DND-41 (cell line): Measurements from ENCODE around the gene KLC1.

Experiments
- ATAC-seq: fragments of 200-7000 bp; cut with Tn5 transposase; 3 replicates; pipeline ENCODE4 v1.9.1; 2021; ENCODE audit warnings: low read depth; ENCODE audit not compliant: insufficient read depth
- DNase-seq: peaks from one replicate; pipeline ENCODE4 v3.0.0-alpha.2; 2020
- H2AFZ ChIP-seq: 2 replicates; pipeline ENCODE4 v1.6.0; 2012; ENCODE audit warnings: low read depth, low read length
- H3K27ac ChIP-seq: 2 replicates; pipeline ENCODE4 v1.5.1; 2012; ENCODE audit warnings: low read length, inconsistent platforms
- H3K27me3 ChIP-seq: fragments of 200-600 bp; sonication (generic); 2 replicates; pipeline ENCODE4 v1.6.0; 2012; ENCODE audit warnings: low read length, mild to moderate bottlenecking, inconsistent platforms; ENCODE audit not compliant: insufficient read depth, poor library complexity
- H3K36me3 ChIP-seq: 2 replicates; pipeline ENCODE4 v1.5.1; 2012; ENCODE audit warnings: low read length, inconsistent platforms; ENCODE audit not compliant: insufficient read depth
- H3K4me1 ChIP-seq: 2 replicates; pipeline ENCODE4 v1.5.1; 2012; ENCODE audit warnings: mild to moderate bottlenecking, low read length; ENCODE audit not compliant: insufficient read depth
- H3K4me2 ChIP-seq: 2 replicates; pipeline ENCODE4 v1.6.0; 2012; ENCODE audit warnings: mild to moderate bottlenecking, moderate library complexity, low read length, inconsistent platforms; ENCODE audit not compliant: insufficient read depth
- H3K4me3 ChIP-seq, 2 experiments: fragments of 200-600 bp in 1 of 2; shearing (Covaris generic) in 1 of 2; 2 replicates each; pipeline ENCODE4 v1.5.1; 2012 to 2016; ENCODE audit warnings: inconsistent platforms in 2 of 2, low read length in 2 of 2, mild to moderate bottlenecking in 2 of 2, low read depth in 1 of 2, moderate library complexity in 1 of 2
- H3K79me2 ChIP-seq: 2 replicates; pipeline ENCODE4 v1.6.0; 2012; ENCODE audit warnings: low read length, inconsistent platforms; ENCODE audit not compliant: insufficient read depth
- H3K9ac ChIP-seq: 2 replicates; pipeline ENCODE4 v1.6.0; 2012; ENCODE audit warnings: low read depth, mild to moderate bottlenecking, inconsistent platforms, low read length, moderate library complexity
- H3K9me3 ChIP-seq: 2 replicates; pipeline ENCODE4 v1.5.1; 2012; ENCODE audit warnings: low read length, moderate library complexity, mild to moderate bottlenecking, inconsistent platforms; ENCODE audit not compliant: insufficient read depth, severe bottlenecking
- H4K20me1 ChIP-seq: 2 replicates; pipeline ENCODE4 v1.6.0; 2012; ENCODE audit warnings: low read length; ENCODE audit not compliant: insufficient read depth
- CTCF ChIP-seq: IDR thresholded peaks from 2 replicates; pipeline ENCODE4 v1.5.1; 2012; ENCODE audit warnings: borderline replicate concordance, low read length, moderate library complexity, mild to moderate bottlenecking; ENCODE audit not compliant: poor library complexity, severe bottlenecking; ENCODE audit errors: extremely low read depth
- EZH2 ChIP-seq: IDR thresholded peaks from 3 replicates; pipeline ENCODE4 v1.6.1; 2012; ENCODE audit warnings: borderline replicate concordance, low read depth, mild to moderate bottlenecking, moderate library complexity, low read length, inconsistent platforms; ENCODE audit not compliant: severe bottlenecking

The KLC1 gene

GRCh38 chr14:103625356-103626095, 3.5 kb upstream of the KLC1 start:
- Histone ChIP-seq H3K9ac (no peak overlapping the region), H3K9me3 (no peaks in the 10 kb centered on the region), H3K27ac (no peak overlapping the region), H3K4me2 (peak overlapping the region; percentile 57), H3K4me1 (peaks cover 46% of the 10 kb centered on the region), H2AFZ (0 out of 2 replicates have a peak overlapping the region, but pooled peaks have one; percentile 22), H3K27me3 (no peaks in the 10 kb centered on the region), H4K20me1 (peaks cover 11% of the 10 kb centered on the region), H3K36me3 (peaks cover 4% of the 10 kb centered on the region; the same call in 1 of the 2 replicates), H3K79me2 (peaks cover 15% of the 10 kb centered on the region), H3K4me3 (peak overlapping the region in 1 of 2 experiments; percentile 36; a peak in 2 of 4 replicates)
- DNase-seq (peak; percentile 73), ATAC-seq (peak; percentile 59)
- TF ChIP-seq CTCF (no peak), EZH2 (no peak)

- no peak for TF ChIP-seq EZH2
- no peak for TF ChIP-seq CTCF
- Histone ChIP-seq H3K27me3 (no peaks in the 10 kb centered on the region), H3K36me3 (peaks cover 9% of the 10 kb centered on the region; the same call in 1 of the 2 replicates), H3K4me2 (no peak overlapping the region), H3K9me3 (no peaks in the 10 kb centered on the region), H3K79me2 (peaks cover 23% of the 10 kb centered on the region), H4K20me1 (peaks cover 14% of the 10 kb centered on the region), H3K27ac (no peak overlapping the region), H3K9ac (no peak overlapping the region), H2AFZ (no peak overlapping the region), H3K4me3 (no peak overlapping the region), H3K4me1 (peaks cover 50% of the 10 kb centered on the region)
- ATAC-seq (peak; percentile 33; the same call in 2 of the 3 replicates), DNase-seq (peak; percentile 49)
Measured at GRCh38 chr14:103626146-103626850, 2.7 kb upstream of the KLC1 start.

GRCh38 chr14:103627073-103628025, 1.7 kb upstream of the KLC1 start:
- no peak for ATAC-seq
- Histone ChIP-seq H3K79me2 (peaks cover 33% of the 10 kb centered on the region), H3K4me1 (peaks cover 56% of the 10 kb centered on the region), H3K4me2 (peak overlapping the region; percentile 84; the same call in 1 of the 2 replicates), H3K27me3 (no peaks in the 10 kb centered on the region), H4K20me1 (peaks cover 22% of the 10 kb centered on the region), H3K9ac (no peak overlapping the region), H2AFZ (no peak overlapping the region), H3K27ac (no peak overlapping the region), H3K4me3 (no peak overlapping the region; a peak in 1 of 4 replicates), H3K36me3 (peaks cover 18% of the 10 kb centered on the region; the same call in 1 of the 2 replicates), H3K9me3 (no peaks in the 10 kb centered on the region)
- DNase-seq: no peak
- TF ChIP-seq CTCF (no peak), EZH2 (no peak)
